ENCODE measurements around the gene MAGEA1.
"Not testable (repeated sequence)": the region's sequence is repeated elsewhere in the genome, so short reads cannot be mapped to it uniquely, and the experiment has no call there.

MAGEA1 gene

GRCh38 chrX:153179131-153179530, at the start of gene MAGEA1:
MAGEA1 (plus strand) TSS chrX:153179284; CDS start chrX:153182390, 3,106 bp downstream.
- no peak for DNase-seq
- Histone ChIP-seq H3K9me3 (peaks cover 0 to under 1% (median 0%) of the 10 kb centered on the region in 3 donors), H3K4me1 (no peaks in the 10 kb centered on the region), H3K27me3 (no peaks in the 10 kb centered on the region), H3K36me3 (no peaks in the 10 kb centered on the region), H3K27ac (no peak within 1 kb of the TSS), H3K4me3 (no peak within 1 kb of the TSS)
- intact Hi-C loops (cut with DNase I; ENCODE audit: low total_unique reads) = no loop called here
- no peak for TF ChIP-seq CTCF (IDR thresholded peaks at IDR 0.05)

- not testable (repeated sequence) for H3K9me3 ChIP-seq, DNase-seq
Measured at GRCh38 chrX:153132924-153133323, 46.2 kb upstream of the MAGEA1 start.

GRCh38 chrX:153139074-153139473, 40.0 kb upstream of the MAGEA1 start:
- H3K36me3 ChIP-seq; intact Hi-C loops (cut with DNase I; ENCODE audit: low total_unique reads); H3K4me1 ChIP-seq; H3K9me3 ChIP-seq; H3K27me3 ChIP-seq; DNase-seq; H3K27ac ChIP-seq; H3K4me3 ChIP-seq: not testable (repeated sequence)

More at GRCh38 chrX:153132924-153133323, 46.2 kb upstream of the MAGEA1 start:
- H3K4me1 ChIP-seq; intact Hi-C loops (cut with DNase I; ENCODE audit: low total_unique reads); H3K27ac ChIP-seq; H3K4me3 ChIP-seq; H3K36me3 ChIP-seq; H3K27me3 ChIP-seq: not testable (repeated sequence)

GRCh38 chrX:153146288-153146687, 32.8 kb upstream of the MAGEA1 start:
- H3K27me3 ChIP-seq; DNase-seq; H3K9me3 ChIP-seq; intact Hi-C loops (cut with DNase I; ENCODE audit: low total_unique reads); H3K4me3 ChIP-seq; H3K4me1 ChIP-seq; H3K27ac ChIP-seq; H3K36me3 ChIP-seq: not testable (repeated sequence)

GRCh38 chrX:153153516-153153915, 25.6 kb upstream of the MAGEA1 start:
- DNase-seq = no peak
- Histone ChIP-seq H3K27ac (no peak overlapping the region), H3K4me3 (no peak overlapping the region), H3K36me3 (no peaks in the 10 kb centered on the region), H3K9me3 (no peaks in the 10 kb centered on the region), H3K4me1 (no peaks in the 10 kb centered on the region), H3K27me3 (no peaks in the 10 kb centered on the region)
- no peak for TF ChIP-seq CTCF (IDR thresholded peaks at IDR 0.05)
- intact Hi-C loops (cut with DNase I; ENCODE audit: low total_unique reads) = no loop called here

- Histone ChIP-seq H3K36me3 (no peaks in the 10 kb centered on the region), H3K9me3 (no peaks in the 10 kb centered on the region), H3K27ac (no peak overlapping the region), H3K4me1 (no peaks in the 10 kb centered on the region), H3K27me3 (no peaks in the 10 kb centered on the region), H3K4me3 (no peak overlapping the region)
- DNase-seq = no peak
- intact Hi-C loops (cut with DNase I; ENCODE audit: low total_unique reads) = no loop called here
- no peak for TF ChIP-seq CTCF (IDR thresholded peaks at IDR 0.05)
Measured at GRCh38 chrX:153157450-153157849, 21.6 kb upstream of the MAGEA1 start.

GRCh38 chrX:153158319-153158718, 20.8 kb upstream of the MAGEA1 start:
- Histone ChIP-seq H3K4me3 (no peak overlapping the region), H3K4me1 (no peaks in the 10 kb centered on the region), H3K36me3 (no peaks in the 10 kb centered on the region), H3K27ac (no peak overlapping the region), H3K9me3 (no peaks in the 10 kb centered on the region), H3K27me3 (no peaks in the 10 kb centered on the region)
- no peak for DNase-seq
- TF ChIP-seq CTCF (IDR thresholded peaks at IDR 0.05) = no peak
- intact Hi-C loops (cut with DNase I; ENCODE audit: low total_unique reads) = no loop called here
